ENCODE results near the gene TLE4. TPM values are rescaled to one million over a fixed set of nuclear protein-coding genes. Genes with fewer than 3 reads are reported as not detected.
A peak's percentile ranks its signal among the peaks of the same experiment; 100 is the strongest.

The TLE4 gene
- total and polyA plus RNA-seq, 4 experiments from 2014 or later, result 27.9 to 101 (median 72.2) TPM

GRCh38 chr9:79699479-79699878 lies 127.7 kb downstream of the TLE4 start:
- CTCF ChIA-PET (ENCODE audit: partially characterized antibody), result no interaction called here
- no peaks in the 10 kb centered on the region for H3K9me3 ChIP-seq (ENCODE audit: control insufficient read depth in 1 of 2, low read length in 2 of 2)
- H3K27ac ChIP-seq (ENCODE audit: low read depth, low read length), result no peak overlapping the region
- Mint-ChIP-seq H3K27ac (no peak overlapping the region), H3K27me3 (no peaks in the 10 kb centered on the region), H3K4me1 (peaks cover 31 to 61% (median 49%) of the 10 kb centered on the region in 4 donors), H3K4me3 (no peak overlapping the region), H3K9me3 (no peaks in the 10 kb centered on the region), H3K36me3 (peaks cover 5 to 13% of the 10 kb centered on the region in 2 donors)
- peaks cover 24% of the 10 kb centered on the region for H3K4me1 ChIP-seq (ENCODE audit: insufficient read depth, low read length)
- intact Hi-C loops (cut with micrococcal nuclease), result loop anchor here (5.0 kb wide), 1 partner anchor 127 kb away; the partner anchor contains the start of gene TLE4
- no peak overlapping the region for H3K4me3 ChIP-seq (ENCODE audit: low read length in 2 of 2)
- no peaks in the 10 kb centered on the region for H3K36me3 ChIP-seq (ENCODE audit: insufficient read depth, low read length)
- no peaks in the 10 kb centered on the region for H3K27me3 ChIP-seq (ENCODE audit: insufficient read depth, low read length)
- POLR2A ChIA-PET (ENCODE audit: partially characterized antibody), result no interaction called here
- DNase-seq, result no peak

- peaks cover 18 to 22% of the 10 kb centered on the region in 2 donors for H3K36me3 Mint-ChIP-seq
- Histone ChIP-seq H3K4me3 (ENCODE audit: low read length in 2 of 2) (no peak overlapping the region), H3K4me1 (ENCODE audit: insufficient read depth, low read length) (peaks cover 11% of the 10 kb centered on the region), H3K27me3 (ENCODE audit: insufficient read depth, low read length) (no peaks in the 10 kb centered on the region), H3K9me3 (ENCODE audit: control insufficient read depth in 1 of 2, low read length in 2 of 2) (no peaks in the 10 kb centered on the region), H3K36me3 (ENCODE audit: insufficient read depth, low read length) (peaks cover 4% of the 10 kb centered on the region), H3K27ac (ENCODE audit: low read depth, low read length) (no peak overlapping the region)
- ChIA-PET CTCF (ENCODE audit: partially characterized antibody) (no interaction called here), POLR2A (ENCODE audit: partially characterized antibody) (no interaction called here)
- no peaks in the 10 kb centered on the region for H3K9me3 Mint-ChIP-seq
- H3K4me3 Mint-ChIP-seq, result no peak overlapping the region
- intact Hi-C loops (cut with micrococcal nuclease), result no loop called here
- no peaks in the 10 kb centered on the region for H3K27me3 Mint-ChIP-seq
- no peak for DNase-seq
- H3K4me1 Mint-ChIP-seq, result peaks cover 19 to 51% (median 38%) of the 10 kb centered on the region in 4 donors
- H3K27ac Mint-ChIP-seq, result peak overlapping the region in 5 of 7 donors; percentile 12 to 65 (median 36)
Measured at GRCh38 chr9:79700607-79701360, 129.0 kb downstream of the TLE4 start.

DNA sequence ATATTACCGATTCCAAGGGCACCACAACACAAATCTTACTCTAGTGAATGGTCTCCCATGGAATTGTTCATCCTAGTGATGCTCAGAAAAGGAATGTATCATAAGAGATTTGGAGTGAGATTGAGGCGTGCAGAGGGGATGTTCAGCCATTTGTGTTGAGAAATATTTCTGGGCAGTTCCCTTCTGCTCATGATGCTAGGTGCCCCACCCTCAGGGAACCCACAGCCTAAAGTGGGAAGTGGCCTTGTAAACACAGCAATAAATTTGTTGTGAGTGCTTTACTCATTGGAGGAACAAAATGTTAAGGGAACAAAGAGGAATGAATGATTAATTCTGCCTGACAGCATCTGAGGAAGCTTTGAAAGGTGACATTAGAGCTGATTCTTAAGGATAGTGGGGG lies 129.9 kb downstream of the TLE4 start:
- Mint-ChIP-seq H3K4me3 (no peak overlapping the region), H3K36me3 (peaks cover 26 to 30% of the 10 kb centered on the region in 2 donors), H3K27ac (peak overlapping the region in 4 of 7 donors; percentile 3 to 79 (median 19)), H3K27me3 (no peaks in the 10 kb centered on the region), H3K9me3 (no peaks in the 10 kb centered on the region), H3K4me1 (peaks cover 16 to 47% (median 32%) of the 10 kb centered on the region in 4 donors)
- no peaks in the 10 kb centered on the region for H3K27me3 ChIP-seq (ENCODE audit: insufficient read depth, low read length)
- no peaks in the 10 kb centered on the region for H3K9me3 ChIP-seq (ENCODE audit: control insufficient read depth in 1 of 2, low read length in 2 of 2)
- no peak overlapping the region for H3K27ac ChIP-seq (ENCODE audit: low read depth, low read length)
- no peak overlapping the region for H3K4me3 ChIP-seq (ENCODE audit: low read length in 2 of 2)
- CTCF ChIA-PET (ENCODE audit: partially characterized antibody), result no interaction called here
- H3K36me3 ChIP-seq (ENCODE audit: insufficient read depth, low read length), result peaks cover 7% of the 10 kb centered on the region
- POLR2A ChIA-PET (ENCODE audit: partially characterized antibody), result no interaction called here
- peaks cover 4% of the 10 kb centered on the region for H3K4me1 ChIP-seq (ENCODE audit: insufficient read depth, low read length)
- no peak for DNase-seq
- intact Hi-C loops (cut with micrococcal nuclease), result no loop called here

DNA sequence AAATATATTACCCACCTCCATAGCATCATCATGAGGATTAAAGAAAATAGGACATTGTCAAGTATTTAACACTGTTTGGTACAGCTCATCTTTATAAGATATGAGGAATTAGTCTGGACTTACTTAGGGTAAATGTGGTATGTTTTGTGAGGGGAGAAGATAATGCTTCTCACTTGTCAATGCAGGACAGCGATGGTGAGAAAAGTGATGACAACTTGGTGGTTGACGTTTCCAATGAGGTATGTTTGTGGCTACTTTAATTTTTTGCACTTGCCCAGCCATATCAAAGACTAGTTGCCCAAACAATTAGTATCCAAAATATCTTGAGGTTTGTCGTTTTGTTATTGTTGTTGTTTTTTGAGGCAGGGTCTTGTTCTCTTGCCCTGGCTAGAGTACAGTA lies 133.9 kb downstream of the TLE4 start:
- H3K36me3 ChIP-seq (ENCODE audit: insufficient read depth, low read length), result peaks cover 28% of the 10 kb centered on the region
- DNase-seq, result no peak
- Mint-ChIP-seq H3K27ac (peak overlapping the region in 4 of 7 donors; percentile 7 to 76 (median 26)), H3K4me1 (peaks cover 0 to 16% (median 12%) of the 10 kb centered on the region in 4 donors), H3K4me3 (no peak overlapping the region), H3K27me3 (no peaks in the 10 kb centered on the region), H3K9me3 (no peaks in the 10 kb centered on the region), H3K36me3 (peaks cover 61 to 62% of the 10 kb centered on the region in 2 donors)
- no peak overlapping the region for H3K4me3 ChIP-seq (ENCODE audit: low read length in 2 of 2)
- ChIA-PET CTCF (ENCODE audit: partially characterized antibody) (interaction anchor here (1.2 kb wide), 1 partner anchor 134 kb away, joined by 3 read pairs; the partner anchor contains the start of gene TLE4), POLR2A (ENCODE audit: partially characterized antibody) (no interaction called here)
- no peaks in the 10 kb centered on the region for H3K27me3 ChIP-seq (ENCODE audit: insufficient read depth, low read length)
- H3K27ac ChIP-seq (ENCODE audit: low read depth, low read length), result no peak overlapping the region
- no peaks in the 10 kb centered on the region for H3K4me1 ChIP-seq (ENCODE audit: insufficient read depth, low read length)
- no peaks in the 10 kb centered on the region for H3K9me3 ChIP-seq (ENCODE audit: control insufficient read depth in 1 of 2, low read length in 2 of 2)
- intact Hi-C loops (cut with micrococcal nuclease), result no loop called here

DNA sequence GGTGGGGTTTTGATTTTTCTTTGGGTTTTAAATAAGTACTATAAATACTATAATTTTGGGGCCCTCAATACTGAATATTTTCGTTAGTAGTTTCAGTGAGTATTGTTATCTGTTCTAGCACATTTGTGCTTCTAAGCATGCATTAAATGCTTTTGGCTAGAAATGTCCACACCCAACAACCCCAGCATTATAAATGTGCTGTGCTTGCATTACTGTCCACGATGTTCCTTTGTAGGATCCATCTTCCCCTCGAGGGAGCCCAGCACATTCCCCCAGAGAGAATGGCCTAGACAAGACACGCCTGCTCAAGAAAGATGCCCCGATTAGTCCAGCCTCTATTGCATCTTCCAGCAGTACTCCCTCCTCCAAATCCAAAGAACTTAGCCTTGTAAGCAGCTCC lies 134.7 kb downstream of the TLE4 start:
- Mint-ChIP-seq H3K36me3 (peaks cover 67 to 70% of the 10 kb centered on the region in 2 donors), H3K27me3 (no peaks in the 10 kb centered on the region), H3K9me3 (no peaks in the 10 kb centered on the region), H3K4me1 (peaks cover 3 to 17% (median 15%) of the 10 kb centered on the region in 4 donors), H3K27ac (no peak overlapping the region), H3K4me3 (no peak overlapping the region)
- ChIA-PET CTCF (ENCODE audit: partially characterized antibody) (no interaction called here), POLR2A (ENCODE audit: partially characterized antibody) (no interaction called here)
- Histone ChIP-seq H3K27me3 (ENCODE audit: insufficient read depth, low read length) (no peaks in the 10 kb centered on the region), H3K9me3 (ENCODE audit: control insufficient read depth in 1 of 2, low read length in 2 of 2) (no peaks in the 10 kb centered on the region), H3K4me3 (ENCODE audit: low read length in 2 of 2) (no peak overlapping the region), H3K4me1 (ENCODE audit: insufficient read depth, low read length) (no peaks in the 10 kb centered on the region), H3K27ac (ENCODE audit: low read depth, low read length) (no peak overlapping the region), H3K36me3 (ENCODE audit: insufficient read depth, low read length) (peaks cover 28% of the 10 kb centered on the region)
- intact Hi-C loops (cut with micrococcal nuclease), result no loop called here
- no peak for DNase-seq

DNA sequence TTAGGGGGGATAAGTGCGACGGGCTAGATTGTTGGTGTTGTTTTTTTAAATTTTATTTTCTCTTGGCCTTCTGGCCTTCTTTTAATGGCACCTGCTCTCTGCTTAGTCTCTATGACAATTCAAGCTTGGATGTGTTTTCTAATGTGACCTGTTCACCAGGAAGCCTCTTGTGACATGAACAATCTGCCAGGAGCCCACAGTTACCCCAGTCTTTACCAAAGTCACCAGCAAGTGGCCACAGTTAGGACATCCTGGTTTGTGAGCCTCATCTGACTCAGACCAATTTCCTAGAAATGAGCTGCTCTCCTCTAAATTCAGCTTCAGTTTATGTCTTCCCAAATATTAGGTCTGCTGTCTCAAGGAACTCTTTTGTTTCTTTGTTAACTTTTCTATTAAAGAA lies 135.8 kb downstream of the TLE4 start:
- no peak overlapping the region for H3K27ac ChIP-seq (ENCODE audit: low read depth, low read length)
- H3K27me3 ChIP-seq (ENCODE audit: insufficient read depth, low read length), result no peaks in the 10 kb centered on the region
- H3K4me1 ChIP-seq (ENCODE audit: insufficient read depth, low read length), result no peaks in the 10 kb centered on the region
- peak overlapping the region in 1 of 7 donors; percentile 2 for H3K27ac Mint-ChIP-seq
- no peaks in the 10 kb centered on the region for H3K9me3 Mint-ChIP-seq
- CTCF ChIA-PET (ENCODE audit: partially characterized antibody), result no interaction called here
- no peaks in the 10 kb centered on the region for H3K9me3 ChIP-seq (ENCODE audit: control insufficient read depth in 1 of 2, low read length in 2 of 2)
- POLR2A ChIA-PET (ENCODE audit: partially characterized antibody), result no interaction called here
- H3K4me1 Mint-ChIP-seq, result peaks cover 8 to 19% (median 18%) of the 10 kb centered on the region in 4 donors
- H3K36me3 Mint-ChIP-seq, result peaks cover 64 to 76% of the 10 kb centered on the region in 2 donors
- intact Hi-C loops (cut with micrococcal nuclease), result no loop called here
- no peak overlapping the region for H3K4me3 Mint-ChIP-seq
- DNase-seq, result no peak
- H3K27me3 Mint-ChIP-seq, result no peaks in the 10 kb centered on the region
- H3K4me3 ChIP-seq (ENCODE audit: low read length in 2 of 2), result no peak overlapping the region
- peaks cover 28% of the 10 kb centered on the region for H3K36me3 ChIP-seq (ENCODE audit: insufficient read depth, low read length)

DNA sequence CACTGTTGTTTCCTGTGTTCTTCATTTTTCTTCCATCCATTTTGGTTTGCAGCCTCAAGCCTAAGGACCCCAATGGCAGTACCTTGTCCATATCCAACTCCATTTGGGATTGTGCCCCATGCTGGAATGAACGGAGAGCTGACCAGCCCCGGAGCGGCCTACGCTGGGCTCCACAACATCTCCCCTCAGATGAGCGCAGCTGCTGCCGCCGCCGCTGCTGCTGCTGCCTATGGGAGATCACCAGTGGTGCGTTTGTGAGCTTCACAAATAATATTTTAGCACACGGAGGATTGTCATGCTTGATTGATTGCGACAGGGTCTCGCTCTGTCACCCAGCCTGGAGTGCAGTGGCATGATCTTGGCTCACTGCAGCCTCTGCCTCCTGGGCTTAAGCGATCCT lies 136.8 kb downstream of the TLE4 start:
- H3K36me3 ChIP-seq (ENCODE audit: insufficient read depth, low read length), result peaks cover 28% of the 10 kb centered on the region
- H3K27me3 Mint-ChIP-seq, result no peaks in the 10 kb centered on the region
- no peaks in the 10 kb centered on the region for H3K27me3 ChIP-seq (ENCODE audit: insufficient read depth, low read length)
- no peak for DNase-seq
- no peaks in the 10 kb centered on the region for H3K4me1 ChIP-seq (ENCODE audit: insufficient read depth, low read length)
- H3K4me1 Mint-ChIP-seq, result peaks cover 8 to 19% (median 17%) of the 10 kb centered on the region in 4 donors
- H3K27ac ChIP-seq (ENCODE audit: low read depth, low read length), result no peak overlapping the region
- no peak overlapping the region for H3K4me3 Mint-ChIP-seq
- H3K4me3 ChIP-seq (ENCODE audit: low read length in 2 of 2), result no peak overlapping the region
- no peaks in the 10 kb centered on the region for H3K9me3 Mint-ChIP-seq
- intact Hi-C loops (cut with micrococcal nuclease), result no loop called here
- H3K9me3 ChIP-seq (ENCODE audit: control insufficient read depth in 1 of 2, low read length in 2 of 2), result no peaks in the 10 kb centered on the region
- POLR2A ChIA-PET (ENCODE audit: partially characterized antibody), result no interaction called here
- H3K27ac Mint-ChIP-seq, result no peak overlapping the region
- peaks cover 63 to 82% of the 10 kb centered on the region in 2 donors for H3K36me3 Mint-ChIP-seq
- CTCF ChIA-PET (ENCODE audit: partially characterized antibody), result no interaction called here
